Thyroid gland (tissue), 4 donors: ENCODE measurements around the gene MARCHF2.
"Not testable (repeated sequence)": the region's sequence is repeated elsewhere in the genome, so short reads cannot be mapped to it uniquely, and the experiment has no call there.

Experiments used
- CTCF ChIP-seq, 6 experiments: fragments of 200-600 bp in 3 of 6; fragments of 450-650 bp in 3 of 6; sonication (generic) in 3 of 6; IDR thresholded peaks; one replicate each; pipeline ENCODE4 v1.5.1; 2016 to 2019; ENCODE audit warnings: antibody characterized with exemption in 6 of 6, mild to moderate bottlenecking in 2 of 6, inconsistent platforms in 1 of 6, moderate library complexity in 1 of 6
- POLR2A ChIP-seq, 2 donors: fragments of 450-650 bp; IDR thresholded peaks; one replicate each; pipeline ENCODE4 v1.6.1; 2017; ENCODE audit warnings: antibody characterized with exemption in 2 of 2, mild to moderate bottlenecking in 2 of 2, moderate library complexity in 1 of 2

GRCh38 chr19:8425331-8425730, 12.2 kb downstream of the MARCHF2 start:
- TF ChIP-seq CTCF, POLR2A (IDR thresholded peaks at IDR 0.05): not testable (repeated sequence)
